Loucy (cell line): Measurements from ENCODE around the gene CHKB.
"Not testable (repeated sequence)": the region's sequence is repeated elsewhere in the genome, so short reads cannot be mapped to it uniquely, and the experiment has no call there.

Experiments
- H2AFZ ChIP-seq: fragments of 200-600 bp; sonication (generic); 2 replicates; pipeline ENCODE4 v1.6.0; 2016; ENCODE audit warnings: antibody characterized with exemption, mild to moderate bottlenecking, low read length, moderate library complexity
- H3F3A ChIP-seq: fragments of 200-600 bp; 2 replicates; pipeline ENCODE4 v1.6.0; 2016; ENCODE audit warnings: antibody characterized with exemption, low read depth, mild to moderate bottlenecking
- H3K27me3 ChIP-seq: fragments of 200-600 bp; sonication (generic); 2 replicates; pipeline ENCODE4 v1.6.1; 2014; ENCODE audit warnings: low read length, mild to moderate bottlenecking; ENCODE audit not compliant: insufficient read depth, poor library complexity, severe bottlenecking
- H3K36me3 ChIP-seq: fragments of 200-600 bp; sonication (generic); 2 replicates; pipeline ENCODE4 v1.6.1; 2016; ENCODE audit warnings: low read length; ENCODE audit not compliant: insufficient read depth
- H3K4me1 ChIP-seq: fragments of 200-600 bp; sonication (generic); 2 replicates; pipeline ENCODE4 v1.5.1; 2014; ENCODE audit warnings: low read length, mild to moderate bottlenecking; ENCODE audit not compliant: insufficient read depth, poor library complexity, severe bottlenecking
- H3K4me2 ChIP-seq: fragments of 200-600 bp; sonication (generic); 2 replicates; pipeline ENCODE4 v1.6.0; 2014; ENCODE audit warnings: antibody characterized with exemption, low read length, low read depth, mild to moderate bottlenecking; ENCODE audit not compliant: poor library complexity, severe bottlenecking
- H3K4me3 ChIP-seq: fragments of 200-600 bp; sonication (generic); 2 replicates; pipeline ENCODE4 v1.5.1; 2014; ENCODE audit warnings: low read length, mild to moderate bottlenecking, mixed read lengths; ENCODE audit not compliant: poor library complexity, severe bottlenecking
- H3K79me2 ChIP-seq: fragments of 200-600 bp; sonication (generic); 2 replicates; pipeline ENCODE4 v1.6.1; 2014; ENCODE audit warnings: low read length; ENCODE audit not compliant: insufficient read depth
- H3K9ac ChIP-seq: fragments of 200-600 bp; sonication (generic); 2 replicates; pipeline ENCODE4 v1.6.0; 2014; ENCODE audit warnings: mild to moderate bottlenecking, low read depth, low read length, moderate library complexity; ENCODE audit not compliant: poor library complexity, severe bottlenecking
- H3K9me2 ChIP-seq: fragments of 200-600 bp; sonication (generic); replicated peaks from 2 replicates; pipeline ENCODE4 v1.6.1; 2016; ENCODE audit warnings: low read depth, low read length, mixed read lengths
- H3K9me3 ChIP-seq: fragments of 200-600 bp; sonication (generic); 2 replicates; pipeline ENCODE4 v1.6.1; 2014; ENCODE audit warnings: mild to moderate bottlenecking, antibody characterized with exemption, low read length, low read depth; ENCODE audit not compliant: insufficient read depth
- H4K20me1 ChIP-seq: fragments of 200-600 bp; sonication (generic); 2 replicates; pipeline ENCODE4 v1.6.0; 2014; ENCODE audit warnings: antibody characterized with exemption, low read length, mild to moderate bottlenecking; ENCODE audit not compliant: insufficient read depth, poor library complexity, severe bottlenecking
- CTCF ChIP-seq: fragments of 200-600 bp; sonication (generic); conservative IDR thresholded peaks from 2 replicates; pipeline ENCODE4 v1.5.1; 2014; ENCODE audit warnings: mild to moderate bottlenecking, antibody characterized with exemption, low read length
- EZH2phosphoT487 ChIP-seq: fragments of 200-600 bp; IDR thresholded peaks from 2 replicates; pipeline ENCODE4 v1.6.1; 2018; ENCODE audit warnings: antibody characterized with exemption, mild to moderate bottlenecking, moderate library complexity, borderline replicate concordance

CHKB gene

DNA sequence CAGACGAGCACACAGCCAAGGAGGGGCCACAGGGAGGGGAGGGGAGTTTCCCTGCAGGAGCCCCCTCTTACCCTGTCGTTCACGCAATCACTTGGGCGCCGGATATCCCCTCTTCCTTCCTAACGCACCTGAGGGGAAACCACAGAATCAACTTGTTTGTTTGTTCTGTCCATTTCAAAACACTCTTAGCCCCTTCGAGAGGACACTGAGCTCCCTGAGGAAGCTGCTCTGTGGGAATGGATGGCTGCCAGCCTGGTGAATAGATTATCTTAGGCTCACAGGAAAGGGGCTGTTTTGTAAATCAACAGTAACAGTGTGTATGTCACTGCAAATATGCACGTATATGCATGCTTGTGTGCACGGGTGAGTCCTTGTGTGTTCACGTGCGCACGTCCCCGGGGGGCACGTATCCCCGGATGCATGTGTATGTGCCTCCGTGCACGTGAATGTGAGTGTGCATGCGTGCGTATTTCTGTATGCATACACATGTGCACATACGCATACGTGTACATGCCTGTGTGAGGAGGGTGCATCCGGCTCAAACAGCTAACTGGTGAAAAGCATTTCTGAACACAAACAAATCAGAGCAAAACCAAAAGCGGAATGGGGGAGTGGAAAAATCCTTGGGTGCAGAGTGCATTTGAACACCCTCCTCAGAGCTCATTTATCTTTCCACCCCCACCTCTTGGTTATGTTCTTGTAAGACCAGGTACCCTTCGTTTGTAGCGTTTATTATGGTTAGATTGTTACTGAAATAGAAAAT is 38.1 kb upstream of the CHKB start:
- Histone ChIP-seq H3K9me2 (no peaks in the 10 kb centered on the region), H3K9me3 (no peaks in the 10 kb centered on the region), H3K79me2 (no peaks in the 10 kb centered on the region), H3K9ac (peak overlapping the region; percentile 78), H3F3A (0 out of 2 replicates have a peak, but pooled peaks cover 4% of the 10 kb centered on the region), H3K36me3 (no peaks in the 10 kb centered on the region), H2AFZ (peak overlapping the region; percentile 50), H3K27me3 (no peaks in the 10 kb centered on the region), H3K4me3 (peak overlapping the region; percentile 78), H4K20me1 (no peaks in the 10 kb centered on the region), H3K4me1 (peaks cover 30% of the 10 kb centered on the region), H3K4me2 (peak overlapping the region; percentile 96)
- no peak for TF ChIP-seq EZH2phosphoT487
- peak; percentile 67 for TF ChIP-seq CTCF

DNA sequence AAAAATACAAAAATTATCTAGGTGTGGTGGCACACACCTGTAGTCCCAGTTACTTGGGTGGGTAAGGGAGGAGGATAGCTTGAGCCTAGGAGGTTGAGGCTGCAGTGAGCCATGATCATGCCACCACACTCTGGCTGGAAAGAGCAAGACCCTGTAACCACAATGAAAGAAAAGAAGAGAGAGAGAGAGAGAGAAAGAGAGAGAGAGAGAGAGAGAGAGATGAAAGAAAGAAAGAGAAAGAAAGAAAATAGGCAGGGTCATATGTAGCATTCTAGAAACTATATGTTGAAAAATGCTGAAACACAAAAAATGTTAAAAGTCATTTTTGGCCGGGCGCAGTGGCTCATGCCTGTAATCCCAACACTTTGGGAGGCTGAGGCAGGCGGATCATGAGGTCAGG is 31.6 kb upstream of the CHKB start:
- not testable (repeated sequence) for H2AFZ ChIP-seq, H3F3A ChIP-seq, H3K9me2 ChIP-seq, H3K4me2 ChIP-seq, H4K20me1 ChIP-seq, H3K79me2 ChIP-seq, H3K4me1 ChIP-seq, H3K36me3 ChIP-seq, H3K9ac ChIP-seq, H3K27me3 ChIP-seq, H3K9me3 ChIP-seq, H3K4me3 ChIP-seq

- H3K36me3 ChIP-seq: no peaks in the 10 kb centered on the region
- H3K4me2 ChIP-seq: no peak overlapping the region
- H3K9me2 ChIP-seq: no peaks in the 10 kb centered on the region
- no peaks in the 10 kb centered on the region for H3F3A ChIP-seq
- H3K4me3 ChIP-seq: no peak overlapping the region
- no peaks in the 10 kb centered on the region for H4K20me1 ChIP-seq
- no peaks in the 10 kb centered on the region for H3K9me3 ChIP-seq
- H3K4me1 ChIP-seq: no peaks in the 10 kb centered on the region
- TF ChIP-seq EZH2phosphoT487: no peak
- TF ChIP-seq CTCF: no peak
- no peaks in the 10 kb centered on the region for H3K79me2 ChIP-seq
- no peaks in the 10 kb centered on the region for H3K27me3 ChIP-seq
- no peak overlapping the region for H2AFZ ChIP-seq
- H3K9ac ChIP-seq: no peak overlapping the region
Observed at GRCh38 chr22:50613291-50613981, 30.8 kb upstream of the CHKB start.
